GM11168 (cell line): ENCODE measurements around the gene CKLF.
"Not testable (repeated sequence)": the region's sequence is repeated elsewhere in the genome, so short reads cannot be mapped to it uniquely, and the experiment has no call there.

Experiments used
- in situ Hi-C: fragments of 300-500 bp; cut with MboI; formaldehyde crosslinking; loops from one replicate; pipeline ENCODE4 v1.12.0; 2022; ENCODE audit warnings: low sequenced_read_pairs; ENCODE audit not compliant: unreplicated experiment

Gene CKLF

DNA sequence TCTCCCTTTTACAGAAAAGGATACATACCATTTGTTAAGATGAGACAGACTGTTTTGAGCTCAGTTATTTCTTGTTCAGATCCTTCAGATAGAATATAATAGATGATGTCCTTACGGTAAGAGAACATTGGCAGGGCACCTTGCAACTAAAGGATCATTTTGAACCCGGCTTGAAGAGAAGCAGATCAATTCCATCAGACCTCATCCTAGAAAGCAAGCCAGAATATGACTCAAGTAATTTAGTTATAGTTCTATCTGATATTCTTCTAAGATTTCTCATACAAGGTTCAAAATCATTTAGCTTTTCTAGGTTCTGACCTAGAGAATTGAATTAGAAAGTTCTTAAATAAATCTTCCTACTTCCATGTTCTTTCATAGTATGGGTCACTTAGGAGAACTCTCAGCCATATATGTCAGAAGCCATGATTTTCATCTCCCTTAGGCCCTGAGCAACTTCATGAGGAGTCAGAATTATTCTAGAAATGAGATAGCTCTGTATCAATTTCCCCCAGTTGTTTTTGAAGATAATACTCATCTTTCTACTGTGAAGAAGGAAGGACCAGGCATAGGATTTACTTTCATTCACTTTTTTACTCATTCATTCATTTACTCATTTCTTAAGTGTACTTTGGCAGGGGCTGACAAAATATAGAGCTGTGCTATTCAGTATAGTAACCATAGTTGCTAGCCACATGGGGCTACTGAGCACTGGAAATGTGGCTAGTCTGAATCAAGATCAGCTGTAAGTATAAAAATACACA is 11.4 kb downstream of the CKLF start:
- in situ Hi-C loops: no loop called here

DNA sequence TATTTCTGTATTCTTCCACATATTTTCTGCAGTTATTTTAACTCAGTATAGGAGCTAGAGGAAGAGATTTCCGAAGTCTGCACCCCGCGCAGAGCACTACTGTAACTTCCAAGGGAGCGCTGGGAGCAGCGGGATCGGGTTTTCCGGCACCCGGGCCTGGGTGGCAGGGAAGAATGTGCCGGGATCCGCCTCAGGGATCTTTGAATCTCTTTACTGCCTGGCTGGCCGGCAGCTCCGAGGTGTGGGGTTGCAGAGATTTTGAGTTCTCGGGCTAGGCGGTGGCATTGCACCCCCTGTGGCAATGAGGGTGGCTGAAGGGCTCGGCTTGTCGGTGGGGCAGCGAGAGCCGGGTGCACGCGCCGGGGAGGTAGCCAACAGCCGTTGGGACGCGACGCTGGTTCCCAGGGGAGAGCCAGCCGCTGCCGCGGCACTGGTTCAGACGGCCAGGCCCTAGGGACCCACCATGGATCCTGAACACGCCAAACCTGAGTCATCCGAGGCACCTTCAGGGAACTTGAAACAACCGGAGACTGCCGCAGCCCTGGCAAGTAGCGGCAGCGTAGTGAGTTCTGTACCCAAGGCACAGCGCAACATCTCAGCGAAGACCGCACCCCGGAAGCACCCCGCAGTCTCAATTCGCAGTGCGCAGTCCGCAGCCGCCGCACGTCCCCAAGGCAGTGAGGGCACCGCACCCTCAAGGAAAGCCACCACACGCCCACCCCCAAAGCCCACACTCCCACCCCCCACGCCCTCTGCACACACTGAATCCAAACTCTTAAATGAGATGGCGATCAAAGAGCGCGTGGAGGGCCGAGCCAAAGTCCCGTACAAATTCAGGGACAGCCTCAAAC is 13.9 kb downstream of the CKLF start, which contains the start of gene CMTM1:
Gene CMTM1, plus strand, starts transcription at position 389 of the 851 bp plus-strand sequence. Its CDS starts 75 bp downstream, at position 464.
- in situ Hi-C loops: no loop called here

DNA sequence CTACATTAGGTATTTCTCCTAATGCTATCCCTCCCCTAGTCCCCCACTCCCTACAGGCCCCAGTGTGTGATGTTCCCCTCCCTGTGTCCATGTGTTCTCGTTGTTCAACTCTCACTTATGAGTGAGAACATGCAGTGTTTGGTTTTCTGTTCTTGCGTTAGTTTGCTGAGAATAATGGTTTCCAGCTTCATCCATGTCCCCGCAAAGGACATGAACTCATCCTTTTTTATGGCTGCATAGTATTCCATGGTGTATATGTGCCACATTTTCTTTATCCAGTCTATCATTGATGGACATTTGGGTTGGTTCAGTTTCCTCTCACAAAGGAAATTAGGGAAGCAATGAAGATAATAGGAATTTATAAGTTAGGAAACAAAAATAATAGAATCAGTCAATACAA is 14.9 kb downstream of the CKLF start:
- in situ Hi-C loops: not testable (repeated sequence)

DNA sequence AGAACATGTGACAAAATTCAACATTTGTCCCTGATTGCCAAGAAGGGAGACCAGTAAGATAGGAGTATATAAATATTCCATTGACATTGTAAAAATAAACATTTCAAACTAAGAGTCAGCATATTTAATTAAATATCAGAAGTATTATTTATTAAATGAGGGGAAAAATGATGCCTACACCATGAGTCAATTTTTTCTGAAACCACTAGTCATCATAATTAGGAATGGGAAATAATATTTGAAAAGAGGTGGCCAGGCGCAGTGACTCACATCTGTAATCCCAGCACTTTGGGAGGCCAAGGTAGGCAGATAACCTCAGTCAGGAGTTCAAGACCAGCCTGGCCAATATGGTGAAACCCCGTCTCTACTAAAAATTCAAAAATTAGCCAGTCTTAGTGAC is 16.0 kb downstream of the CKLF start:
- in situ Hi-C loops: no loop called here

DNA sequence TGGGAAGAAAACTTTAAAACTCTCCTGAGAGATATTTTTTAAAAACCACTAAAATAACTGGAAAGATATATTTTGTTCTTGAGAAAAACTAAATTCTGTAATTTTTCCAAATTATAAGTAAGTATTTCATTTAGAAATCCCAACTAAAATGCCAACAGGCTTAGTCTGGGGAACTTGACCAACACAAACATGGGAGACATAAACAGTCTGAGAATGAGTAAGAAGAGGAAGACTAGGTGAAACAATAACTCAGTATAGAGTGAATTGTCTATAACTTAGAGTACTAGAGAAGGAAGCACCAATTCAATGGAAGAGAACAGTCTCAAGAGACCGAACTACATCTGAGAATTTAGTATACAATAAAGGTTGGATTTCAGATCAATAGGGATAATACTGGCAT is 16.8 kb downstream of the CKLF start:
- in situ Hi-C loops: no loop called here

DNA sequence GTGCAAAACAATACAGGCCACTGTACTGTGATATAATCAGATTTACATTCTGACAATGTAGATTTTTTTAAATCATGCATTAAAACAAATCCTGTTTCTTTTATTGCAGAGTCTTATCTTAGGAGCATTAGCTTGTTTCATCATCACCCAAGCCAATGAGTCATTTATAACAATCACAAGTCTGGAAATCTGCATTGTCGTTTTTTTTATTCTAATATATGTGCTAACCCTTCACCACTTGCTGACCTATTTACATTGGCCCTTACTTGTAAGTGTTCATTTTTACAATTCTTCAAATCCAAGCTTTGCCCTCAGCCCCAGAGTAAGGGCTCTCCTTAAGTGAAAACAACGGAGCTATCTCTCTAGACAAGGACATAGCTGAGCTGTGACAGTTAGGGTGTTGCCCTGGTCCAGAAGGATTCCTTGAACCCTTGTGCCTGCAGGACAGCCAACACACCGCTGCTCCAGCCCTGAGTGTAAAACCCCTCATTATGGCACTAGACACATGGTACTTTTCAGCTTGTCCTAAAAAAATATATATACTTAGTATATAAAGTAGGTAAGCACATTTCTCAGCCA is 17.5 kb downstream of the CKLF start:
- in situ Hi-C loops: no loop called here

DNA sequence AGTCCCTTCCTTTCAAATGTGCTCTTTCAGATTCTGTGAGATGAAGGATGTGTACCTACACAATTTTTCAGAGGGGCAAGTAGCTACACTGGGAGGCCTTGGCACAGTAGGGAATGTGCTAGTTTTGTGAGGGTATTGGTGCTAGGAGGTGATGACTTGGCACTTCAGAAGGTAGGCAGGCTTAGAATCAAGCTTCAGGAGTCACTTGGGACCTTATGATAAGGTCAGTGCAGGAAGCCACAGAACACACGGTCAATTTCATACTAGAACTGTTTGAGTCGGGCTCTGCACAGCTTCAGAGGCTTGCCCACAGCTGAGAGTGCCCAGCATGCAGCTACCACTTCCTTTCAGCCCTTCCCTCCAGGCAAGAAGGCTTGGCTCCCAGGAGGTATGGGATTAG is 20.0 kb downstream of the CKLF start:
- in situ Hi-C loops: no loop called here

DNA sequence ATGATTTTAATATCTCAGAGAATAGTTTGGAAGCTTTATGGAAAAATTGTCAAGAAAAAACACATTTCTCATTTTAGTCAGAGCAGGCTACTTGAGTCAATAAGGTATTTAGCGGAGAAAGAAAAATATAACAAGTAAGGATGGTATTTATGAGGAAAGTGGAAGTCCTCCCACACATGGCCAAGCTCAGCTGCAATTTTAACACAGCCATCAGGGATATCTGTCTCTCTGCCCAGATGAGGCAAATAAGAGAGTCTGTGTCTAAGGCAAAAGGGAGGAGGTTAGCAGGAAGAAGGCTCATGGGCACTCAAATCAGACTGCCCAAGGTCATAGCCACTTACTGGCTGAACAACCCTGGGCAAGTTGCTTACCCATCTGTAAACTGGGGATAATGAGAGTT is 21.7 kb downstream of the CKLF start:
- in situ Hi-C loops: no loop called here

DNA sequence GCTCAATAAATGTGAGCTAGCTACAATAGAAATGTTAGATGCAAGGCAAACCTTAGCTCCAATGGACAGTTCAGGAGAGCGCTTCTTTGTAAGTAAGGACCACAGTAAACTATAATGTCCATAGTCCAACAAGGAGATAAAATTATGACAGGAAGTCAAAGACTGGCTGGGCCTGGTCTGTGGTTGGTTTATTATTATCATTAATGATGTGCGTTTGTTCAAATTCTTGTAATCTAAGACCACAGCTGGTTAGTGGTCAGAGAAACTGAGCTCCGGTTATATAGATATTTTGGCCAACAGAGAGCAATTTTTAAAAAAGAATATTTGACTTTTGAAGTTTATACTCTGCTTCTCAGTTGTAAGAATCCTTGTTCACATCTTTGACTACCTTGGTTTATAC is 22.2 kb downstream of the CKLF start:
- in situ Hi-C loops: no loop called here

DNA sequence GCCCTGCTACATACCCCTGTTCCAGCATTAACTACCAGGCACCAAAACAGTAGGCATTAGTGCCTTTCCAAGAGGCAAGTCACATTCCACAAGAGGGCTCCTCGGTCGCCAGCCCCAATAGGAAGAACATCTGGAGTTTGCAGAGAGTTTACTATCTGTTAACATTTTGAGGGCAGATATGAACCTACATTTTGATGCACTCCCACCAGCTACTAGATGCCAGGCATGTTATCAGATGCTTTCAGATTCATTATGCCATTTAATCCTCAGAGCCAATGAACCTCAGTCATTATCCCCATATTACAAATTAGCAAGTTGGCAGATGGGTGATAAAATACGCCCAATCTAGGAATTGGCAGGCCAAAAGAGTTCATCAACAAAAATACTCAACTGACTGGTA is 22.7 kb downstream of the CKLF start:
- in situ Hi-C loops: no loop called here

DNA sequence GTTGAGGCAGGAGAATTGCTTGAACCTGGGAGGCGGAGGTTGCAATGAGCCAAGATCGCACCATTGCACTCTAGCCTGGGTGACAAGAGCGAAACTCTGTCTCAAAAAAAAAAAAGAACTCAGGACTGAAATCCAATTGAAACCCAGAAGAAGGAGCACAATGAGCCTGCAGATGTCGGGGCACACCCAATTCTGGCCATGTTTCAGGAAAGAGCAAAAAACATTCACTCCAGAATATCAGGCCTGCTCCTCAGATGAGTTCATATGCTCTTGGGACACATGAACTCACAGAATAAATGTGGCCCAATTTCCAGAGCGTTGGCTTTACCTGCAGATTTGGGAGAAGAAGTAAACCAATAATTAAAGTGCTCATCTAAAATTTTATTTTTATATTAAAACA is 23.9 kb downstream of the CKLF start:
- in situ Hi-C loops: no loop called here

DNA sequence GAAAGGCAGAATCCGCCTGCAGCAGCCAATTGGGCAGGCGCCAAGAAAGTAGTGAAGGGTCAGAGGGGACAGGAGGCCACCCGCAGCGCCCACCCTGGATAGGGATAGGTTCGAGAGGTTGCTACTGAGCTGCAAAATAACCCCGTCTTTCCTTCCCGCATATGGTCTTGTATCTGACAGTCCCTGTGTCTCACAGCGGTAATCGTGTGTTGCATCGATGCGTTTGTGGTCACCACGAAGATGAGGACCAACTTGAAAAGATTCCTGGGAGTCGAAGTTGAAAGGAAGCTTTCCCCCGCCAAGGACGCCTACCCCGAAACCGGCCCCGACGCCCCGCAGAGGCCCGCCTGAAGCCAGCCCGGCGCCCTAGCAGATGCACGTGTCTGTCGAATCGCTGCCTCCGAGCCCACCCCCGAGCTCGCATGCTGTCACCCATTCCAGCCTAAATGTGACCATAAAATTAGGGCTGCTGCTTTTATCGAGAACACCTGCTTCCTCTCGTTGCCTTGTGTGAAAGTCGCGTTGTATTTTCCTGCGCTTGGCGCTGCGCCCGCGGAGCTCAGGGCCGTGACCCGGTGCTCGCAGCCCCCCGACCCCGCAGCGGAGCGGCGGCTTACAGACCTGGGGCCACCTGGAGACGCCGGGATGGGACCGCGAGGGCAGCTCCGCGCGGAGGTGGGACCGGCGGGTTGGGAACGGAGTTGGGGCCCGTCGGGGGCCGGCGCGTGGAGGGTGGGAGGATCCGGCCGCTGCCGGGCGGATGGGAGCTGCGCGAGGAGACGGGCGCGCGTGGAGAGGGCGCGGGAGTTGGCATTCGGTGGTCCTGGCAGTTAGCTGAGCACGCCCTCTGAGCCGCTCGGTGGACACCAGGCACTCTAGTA is 26.5 kb downstream of the CKLF start, which contains the start of gene CMTM2:
Gene CMTM2, plus strand, starts transcription at position 813 of the 881 bp plus-strand sequence. CDS start 145 bp downstream, outside the sequence.
- in situ Hi-C loops: no loop called here

DNA sequence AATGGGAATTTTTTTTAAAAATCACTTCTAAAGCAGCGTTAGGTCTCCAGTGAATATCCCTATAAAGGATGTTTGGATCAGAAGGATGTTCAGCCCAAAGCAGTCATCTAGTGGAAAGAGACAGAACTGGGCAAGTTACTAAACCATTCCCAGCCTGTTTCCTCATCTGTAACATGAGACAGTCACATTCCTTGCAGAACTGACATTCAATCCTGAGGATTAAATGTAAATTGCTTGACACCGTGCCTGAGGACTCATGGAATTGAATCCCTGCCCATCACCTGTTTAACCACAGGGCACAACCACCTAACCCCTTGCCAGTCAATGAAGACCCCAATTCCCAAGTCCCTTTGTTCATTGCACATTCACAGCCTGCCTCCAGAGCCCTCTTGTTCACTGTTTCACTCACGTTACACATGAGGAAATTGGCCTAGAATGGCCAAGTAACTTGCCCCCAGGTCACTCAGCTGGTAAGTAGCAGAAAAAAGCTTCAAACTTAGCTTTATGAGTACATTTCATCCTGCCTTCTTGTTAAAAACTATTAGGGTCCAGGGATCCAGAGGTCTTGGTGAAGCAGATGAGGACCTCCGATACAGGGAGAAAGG is 28.3 kb downstream of the CKLF start:
- in situ Hi-C loops: no loop called here

DNA sequence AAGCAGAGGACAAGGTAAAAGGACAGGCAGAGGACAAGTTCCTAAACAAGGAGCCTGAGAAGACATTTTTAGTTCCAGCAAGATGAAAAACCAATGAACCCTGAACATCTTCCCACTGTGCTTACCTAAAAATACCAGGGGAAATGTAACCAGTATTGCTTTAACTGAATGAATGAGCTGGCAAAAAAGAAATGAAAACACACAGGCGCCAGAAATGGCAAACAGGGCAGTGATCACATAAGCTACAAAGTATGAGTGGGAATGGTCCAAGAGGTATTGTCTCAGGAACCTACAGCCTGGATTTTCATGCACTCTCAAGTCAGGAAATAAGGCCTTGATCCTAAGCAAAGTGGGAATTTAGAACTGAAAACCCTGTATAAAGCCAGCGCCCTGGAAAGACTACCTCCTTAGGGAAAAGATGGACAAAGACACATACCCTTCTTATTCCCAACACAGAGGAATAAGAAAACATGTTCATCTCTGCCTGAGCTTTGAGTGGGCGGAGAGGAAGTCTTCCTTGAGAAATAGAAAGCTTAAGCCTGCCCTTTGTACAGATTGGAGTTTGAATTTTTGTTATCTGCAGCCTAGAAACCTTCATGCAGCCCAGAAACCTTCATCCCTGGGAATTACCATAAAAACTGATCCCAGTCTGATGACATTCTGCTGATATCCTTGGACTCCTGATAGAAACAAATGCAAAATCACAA is 29.0 kb downstream of the CKLF start:
- in situ Hi-C loops: no loop called here

DNA sequence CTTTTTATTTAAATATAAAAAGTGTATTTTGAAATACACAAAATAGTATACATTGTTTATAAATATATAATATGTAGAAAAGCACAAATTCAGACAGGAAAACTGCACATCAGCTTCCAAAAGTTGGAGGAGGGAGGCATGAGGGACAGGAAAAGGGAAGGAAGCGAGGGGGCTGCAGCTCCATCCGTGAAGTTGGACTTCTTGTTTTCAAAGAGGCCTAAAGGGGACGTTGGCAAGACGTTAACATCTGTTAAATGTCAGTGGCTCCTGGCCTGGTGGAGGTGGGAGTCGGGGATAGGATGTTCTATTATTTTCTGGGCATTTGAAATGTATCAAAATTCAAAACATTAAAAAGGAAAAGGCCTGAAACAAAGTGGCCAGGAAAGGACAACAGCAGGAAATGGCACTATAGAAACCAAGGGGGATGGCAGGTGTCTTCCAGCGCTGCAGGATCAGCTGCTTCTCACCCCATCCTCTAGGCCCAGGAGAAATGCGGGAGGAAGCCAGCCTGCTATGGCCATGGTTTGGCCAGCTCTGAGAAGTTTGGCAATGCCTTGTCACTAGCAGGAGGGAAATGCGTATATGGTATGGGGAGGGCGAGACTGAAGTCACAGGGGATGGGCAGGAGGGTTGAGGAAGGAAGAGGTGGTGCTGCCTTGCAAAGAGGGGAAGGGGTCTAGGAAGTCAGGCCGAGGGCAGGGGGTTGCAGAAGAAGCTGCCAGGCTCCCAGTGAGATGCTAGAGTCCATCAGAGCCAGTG is 33.3 kb downstream of the CKLF start:
- in situ Hi-C loops: loop anchor here (5.0 kb wide), 1 partner anchor 103 kb away; no protein-coding TSS in a partner anchor

DNA sequence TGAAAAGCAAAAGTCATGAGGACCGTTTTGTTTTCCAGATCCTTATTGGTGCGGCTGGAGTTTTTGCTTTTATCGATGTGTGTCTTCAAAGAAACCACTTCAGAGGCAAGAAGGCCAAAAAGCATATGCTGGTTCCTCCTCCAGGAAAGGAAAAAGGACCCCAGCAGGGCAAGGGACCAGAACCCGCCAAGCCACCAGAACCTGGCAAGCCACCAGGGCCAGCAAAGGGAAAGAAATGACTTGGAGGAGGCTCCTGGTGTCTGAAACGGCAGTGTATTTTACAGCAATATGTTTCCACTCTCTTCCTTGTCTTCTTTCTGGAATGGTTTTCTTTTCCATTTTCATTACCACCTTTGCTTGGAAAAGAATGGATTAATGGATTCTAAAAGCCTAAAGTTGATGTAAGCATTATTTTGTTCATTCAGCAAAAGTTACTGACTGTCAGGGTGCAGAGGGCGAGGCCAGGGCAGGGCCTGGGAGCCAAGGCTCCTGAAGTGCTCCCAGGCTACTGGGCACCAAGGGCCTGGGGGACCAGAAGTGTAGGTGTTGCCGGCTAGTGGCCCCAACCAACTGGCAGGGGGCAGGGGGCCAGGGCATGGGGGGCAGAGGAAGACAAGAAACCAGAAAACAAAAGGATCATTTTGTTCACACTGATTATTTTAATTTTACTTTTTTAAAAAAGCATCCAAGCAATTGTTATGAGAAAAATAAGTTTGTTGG is 35.7 kb downstream of the CKLF start:
- in situ Hi-C loops: loop anchor here (5.0 kb wide), 1 partner anchor 106 kb away; no protein-coding TSS in a partner anchor

DNA sequence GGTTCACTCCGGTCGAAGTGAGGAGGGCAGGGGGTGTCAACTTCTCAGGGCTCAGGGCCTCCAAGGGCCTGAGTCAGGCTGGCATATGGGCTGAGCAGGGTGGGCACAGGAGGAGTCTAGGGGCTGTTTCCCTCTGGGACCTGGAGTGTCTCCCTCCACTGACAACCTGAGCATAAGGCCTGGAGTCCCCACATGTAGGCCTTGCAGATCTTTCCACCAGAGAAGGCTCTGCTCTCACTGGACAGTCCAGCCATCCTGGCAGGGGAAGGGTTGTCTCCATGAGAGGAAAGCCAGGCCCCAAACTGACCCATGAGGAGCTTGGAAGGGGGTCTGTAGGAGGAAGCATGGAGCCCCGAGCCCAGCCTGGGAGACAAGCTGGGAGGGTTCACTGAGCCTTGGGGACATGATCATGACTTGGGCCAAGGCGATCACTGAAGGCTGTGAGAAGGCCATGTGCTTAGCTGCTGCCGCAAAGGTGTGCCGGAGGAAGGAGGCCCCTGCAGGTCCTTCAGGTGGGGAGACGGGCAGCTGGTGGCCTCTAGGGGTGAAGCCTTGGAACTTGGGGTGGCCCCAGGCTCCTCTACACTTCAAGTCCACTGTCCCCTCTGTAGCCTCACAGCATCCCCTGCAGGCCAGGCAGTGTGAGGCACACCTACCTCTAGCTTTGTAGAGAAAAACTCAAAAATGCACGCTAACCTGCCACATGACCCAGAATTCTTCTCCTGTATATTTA is 36.8 kb downstream of the CKLF start:
- in situ Hi-C loops: loop anchor here (5.0 kb wide), 1 partner anchor 107 kb away; no protein-coding TSS in a partner anchor
